Testis (tissue), 2 donors: ENCODE measurements around the gene FCMR.

ENCODE experiments used
- POLR2A ChIP-seq: fragments of 450-650 bp; IDR thresholded peaks from one replicate; pipeline ENCODE4 v1.6.1; 2017; ENCODE audit warnings: antibody characterized with exemption, mild to moderate bottlenecking, moderate library complexity
- TF ChIP-seq, protein P1 (sequence below), 3 experiments: fragments of 450-650 bp in 2 of 3; fragments of 200-600 bp in 1 of 3; sonication (generic) in 1 of 3; IDR thresholded peaks; one replicate each; pipeline ENCODE4 v1.5.1; 2016 to 2019; ENCODE audit warnings: antibody characterized with exemption in 3 of 3, mild to moderate bottlenecking in 2 of 3, moderate library complexity in 1 of 3

DNA sequence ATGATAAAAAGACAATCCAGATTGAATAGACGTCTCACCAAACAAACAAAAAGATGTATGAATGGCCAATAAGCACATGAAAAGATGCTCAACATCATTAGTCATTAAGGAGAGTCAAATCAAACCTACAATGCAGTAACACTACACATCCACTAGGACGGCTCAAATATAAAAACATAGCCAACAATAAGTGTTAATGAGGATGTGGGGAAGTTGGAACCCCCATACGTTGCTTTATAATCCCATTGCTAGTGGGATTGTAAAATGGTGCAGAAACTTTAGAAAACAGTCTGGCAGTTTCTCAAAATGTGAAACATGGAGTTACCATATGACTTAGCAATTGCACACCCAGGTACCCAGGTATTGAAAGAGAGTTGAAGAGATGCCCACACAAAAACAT, 39.2 kb downstream of the FCMR start:
- TF ChIP-seq, protein P1, sequence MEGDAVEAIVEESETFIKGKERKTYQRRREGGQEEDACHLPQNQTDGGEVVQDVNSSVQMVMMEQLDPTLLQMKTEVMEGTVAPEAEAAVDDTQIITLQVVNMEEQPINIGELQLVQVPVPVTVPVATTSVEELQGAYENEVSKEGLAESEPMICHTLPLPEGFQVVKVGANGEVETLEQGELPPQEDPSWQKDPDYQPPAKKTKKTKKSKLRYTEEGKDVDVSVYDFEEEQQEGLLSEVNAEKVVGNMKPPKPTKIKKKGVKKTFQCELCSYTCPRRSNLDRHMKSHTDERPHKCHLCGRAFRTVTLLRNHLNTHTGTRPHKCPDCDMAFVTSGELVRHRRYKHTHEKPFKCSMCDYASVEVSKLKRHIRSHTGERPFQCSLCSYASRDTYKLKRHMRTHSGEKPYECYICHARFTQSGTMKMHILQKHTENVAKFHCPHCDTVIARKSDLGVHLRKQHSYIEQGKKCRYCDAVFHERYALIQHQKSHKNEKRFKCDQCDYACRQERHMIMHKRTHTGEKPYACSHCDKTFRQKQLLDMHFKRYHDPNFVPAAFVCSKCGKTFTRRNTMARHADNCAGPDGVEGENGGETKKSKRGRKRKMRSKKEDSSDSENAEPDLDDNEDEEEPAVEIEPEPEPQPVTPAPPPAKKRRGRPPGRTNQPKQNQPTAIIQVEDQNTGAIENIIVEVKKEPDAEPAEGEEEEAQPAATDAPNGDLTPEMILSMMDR (IDR thresholded peaks at IDR 0.05), result peak in 1 of 3 experiments; percentile 29
- TF ChIP-seq POLR2A, result no peak
